ENCODE measurements around the gene TRIM8.

Gene TRIM8, protein sequence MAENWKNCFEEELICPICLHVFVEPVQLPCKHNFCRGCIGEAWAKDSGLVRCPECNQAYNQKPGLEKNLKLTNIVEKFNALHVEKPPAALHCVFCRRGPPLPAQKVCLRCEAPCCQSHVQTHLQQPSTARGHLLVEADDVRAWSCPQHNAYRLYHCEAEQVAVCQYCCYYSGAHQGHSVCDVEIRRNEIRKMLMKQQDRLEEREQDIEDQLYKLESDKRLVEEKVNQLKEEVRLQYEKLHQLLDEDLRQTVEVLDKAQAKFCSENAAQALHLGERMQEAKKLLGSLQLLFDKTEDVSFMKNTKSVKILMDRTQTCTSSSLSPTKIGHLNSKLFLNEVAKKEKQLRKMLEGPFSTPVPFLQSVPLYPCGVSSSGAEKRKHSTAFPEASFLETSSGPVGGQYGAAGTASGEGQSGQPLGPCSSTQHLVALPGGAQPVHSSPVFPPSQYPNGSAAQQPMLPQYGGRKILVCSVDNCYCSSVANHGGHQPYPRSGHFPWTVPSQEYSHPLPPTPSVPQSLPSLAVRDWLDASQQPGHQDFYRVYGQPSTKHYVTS

DNA sequence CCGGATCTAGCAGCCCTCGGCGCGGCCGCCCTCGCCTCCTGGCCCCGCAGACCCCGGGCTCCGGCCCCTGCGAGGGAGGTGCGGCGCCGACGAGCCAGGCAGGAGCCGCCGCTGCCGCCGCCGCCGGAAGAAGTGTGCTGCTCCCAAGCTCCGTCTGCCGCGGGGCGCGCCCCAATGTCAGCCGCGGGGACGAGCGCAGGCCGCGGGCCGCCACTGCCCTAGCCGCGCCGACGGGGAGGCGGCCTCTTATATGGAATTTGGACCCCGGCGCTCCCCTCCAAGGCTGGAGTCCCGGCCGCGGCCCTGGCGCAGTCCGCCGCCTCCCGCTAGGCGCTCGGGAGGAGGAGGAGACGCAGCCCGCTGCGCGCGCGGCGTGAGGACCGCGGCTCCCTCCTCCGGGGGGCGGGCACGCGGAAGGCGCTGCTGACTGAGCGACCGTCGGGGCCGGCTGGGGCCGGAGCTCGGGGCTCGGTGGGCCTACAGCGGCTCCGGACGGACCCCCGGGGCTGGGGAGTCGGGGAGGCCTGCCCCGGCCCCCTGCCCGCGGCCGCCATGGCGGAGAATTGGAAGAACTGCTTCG, at the start of gene TRIM8:
Gene TRIM8, plus strand, starts transcription at position 414 of the 580 bp plus-strand sequence. Its CDS starts 139 bp downstream, at position 553.
- peak; percentile 74 for DNase-seq

DNA sequence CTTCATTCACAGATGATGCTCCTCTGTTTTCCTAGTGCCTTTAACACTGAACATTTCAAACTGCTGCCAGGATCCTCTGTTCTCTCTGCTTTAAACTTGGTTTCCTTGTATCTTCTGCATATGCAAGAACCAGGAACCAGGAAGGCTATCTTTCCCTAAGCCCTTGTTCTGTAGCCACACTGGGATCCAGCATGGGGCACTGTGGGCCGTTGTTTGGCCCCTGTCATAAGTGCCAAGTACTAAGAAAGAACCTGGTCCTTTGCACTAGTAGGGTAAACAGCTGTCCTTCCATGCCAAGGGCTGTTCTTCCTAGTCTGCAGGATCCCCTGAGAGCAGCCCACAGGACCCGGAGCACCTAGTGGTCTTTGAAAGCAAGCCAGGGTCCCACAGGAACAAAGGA, 49.0 kb upstream of the TRIM8 start:
- no peak for DNase-seq

DNA sequence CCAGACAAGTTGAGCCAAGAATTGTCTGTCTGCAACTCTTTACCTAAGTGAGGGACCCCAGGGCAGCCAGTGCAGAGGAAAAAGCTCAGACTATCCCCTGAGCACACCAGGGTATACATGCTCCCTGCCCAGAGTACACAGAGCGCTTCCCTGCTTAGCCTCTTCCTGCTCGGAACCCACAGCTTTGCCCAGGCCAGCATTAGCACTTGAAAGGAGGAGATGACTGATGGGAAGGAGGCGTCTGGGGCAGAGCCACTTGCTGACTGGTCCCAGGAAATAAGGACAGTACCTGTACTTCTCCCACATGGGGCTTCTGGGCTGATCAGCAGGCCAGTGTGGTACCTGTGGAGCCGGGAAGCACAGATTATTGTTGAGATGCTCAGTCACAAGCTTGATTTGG, 48.4 kb upstream of the TRIM8 start:
- DNase-seq: no peak

GRCh38 chr10:102596506-102596971, 47.7 kb upstream of the TRIM8 start:
- peak; percentile 88 for DNase-seq

DNA sequence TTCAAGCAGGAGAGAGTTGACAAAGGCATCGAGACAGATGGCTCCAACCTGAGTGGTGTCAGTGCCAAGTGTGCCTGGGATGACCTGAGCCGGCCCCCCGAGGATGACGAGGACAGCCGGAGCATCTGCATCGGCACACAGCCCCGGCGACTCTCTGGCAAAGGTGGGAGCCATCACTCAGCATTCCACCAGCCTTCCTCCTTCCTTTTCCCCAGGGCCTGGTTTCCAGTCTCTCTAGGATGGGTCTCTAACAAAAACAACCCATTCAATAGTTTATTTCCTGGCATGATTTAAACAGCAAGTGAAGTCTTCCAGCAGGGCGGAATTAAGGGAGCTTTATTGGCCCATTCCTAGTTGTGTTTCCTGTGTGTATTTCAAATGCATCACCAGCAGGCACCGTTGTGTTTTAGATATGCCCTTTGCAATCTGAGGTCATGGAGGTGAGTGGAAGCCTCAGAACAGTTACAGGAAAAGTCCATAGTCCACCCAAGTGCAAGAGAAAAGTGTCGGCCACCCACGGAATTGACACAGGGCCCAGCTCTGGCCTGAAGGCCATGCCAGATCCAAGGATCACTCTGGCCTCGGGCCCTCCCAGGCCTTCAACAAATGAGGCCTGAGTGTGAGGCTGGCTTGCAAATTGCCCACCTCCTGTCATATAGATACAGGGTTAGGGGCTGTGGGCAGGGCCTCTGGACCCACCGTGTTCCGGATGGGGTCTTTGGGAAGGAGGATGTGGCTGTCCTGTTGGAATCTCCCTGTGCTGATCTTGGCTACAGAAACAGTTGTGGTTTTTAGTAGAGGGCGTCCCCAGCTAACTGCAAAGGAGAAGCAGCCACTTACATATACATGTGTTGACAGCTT, 46.9 kb upstream of the TRIM8 start:
- peak; percentile 51 for DNase-seq

DNA sequence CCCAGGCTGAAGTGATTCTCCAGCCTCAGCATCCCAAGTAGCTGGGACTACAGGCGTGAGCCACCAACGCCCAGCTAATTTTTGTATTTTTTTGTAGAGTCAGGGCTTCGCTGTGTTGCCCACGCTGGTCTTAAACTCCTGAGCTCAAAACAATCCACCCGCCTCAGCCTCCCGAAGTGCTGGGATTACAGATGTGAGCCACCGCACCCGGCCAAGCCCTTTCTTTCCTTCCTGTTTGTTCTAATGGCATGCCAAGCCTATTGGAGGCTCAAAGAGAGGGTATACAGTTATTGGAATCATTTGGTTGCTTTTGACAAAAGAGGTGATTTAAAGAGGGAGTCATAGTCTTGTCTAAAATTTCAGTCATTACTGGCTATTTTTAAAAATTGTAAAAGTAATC, 46.0 kb upstream of the TRIM8 start:
- DNase-seq: no peak

DNA sequence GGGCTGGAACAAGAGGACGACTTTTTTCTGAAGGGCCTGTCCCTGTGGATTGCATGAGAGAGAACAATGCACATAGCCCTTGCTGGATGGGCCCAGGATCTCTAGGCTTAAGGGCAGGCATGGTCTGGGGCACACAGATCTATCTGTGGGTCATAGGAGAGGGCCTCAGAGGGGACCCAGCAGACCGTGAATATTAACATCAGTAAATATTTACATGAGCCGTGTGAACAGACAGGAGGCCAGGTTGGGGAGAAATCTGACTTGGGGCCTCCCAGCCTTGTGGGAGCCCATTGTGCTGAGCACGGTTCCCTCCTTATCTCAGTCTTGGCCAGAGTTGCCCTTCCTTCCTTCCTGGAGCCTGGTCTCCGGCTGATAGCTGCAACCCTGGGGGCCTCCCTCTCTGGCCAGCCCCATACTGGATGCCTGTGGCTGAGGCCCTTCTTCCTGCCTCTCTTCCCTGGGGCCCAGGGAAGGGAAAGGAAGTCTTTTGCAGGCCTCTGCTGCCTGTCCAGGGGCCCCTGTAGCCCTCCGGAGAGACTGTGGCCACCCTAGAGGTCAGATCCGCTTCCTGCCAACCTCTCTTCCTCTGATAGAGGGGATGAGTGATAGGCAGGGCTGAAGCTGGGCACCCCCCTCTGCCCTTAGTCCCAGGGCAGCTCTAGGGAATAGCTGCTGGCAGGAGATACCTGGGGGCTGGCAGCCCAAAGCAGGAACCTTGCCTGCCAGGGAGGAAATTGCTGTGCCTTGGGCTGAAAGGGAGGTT, 44.5 kb upstream of the TRIM8 start:
- peak; percentile 95 for DNase-seq

- DNase-seq: no peak
Measured at GRCh38 chr10:102600816-102601215, 43.5 kb upstream of the TRIM8 start.

DNA sequence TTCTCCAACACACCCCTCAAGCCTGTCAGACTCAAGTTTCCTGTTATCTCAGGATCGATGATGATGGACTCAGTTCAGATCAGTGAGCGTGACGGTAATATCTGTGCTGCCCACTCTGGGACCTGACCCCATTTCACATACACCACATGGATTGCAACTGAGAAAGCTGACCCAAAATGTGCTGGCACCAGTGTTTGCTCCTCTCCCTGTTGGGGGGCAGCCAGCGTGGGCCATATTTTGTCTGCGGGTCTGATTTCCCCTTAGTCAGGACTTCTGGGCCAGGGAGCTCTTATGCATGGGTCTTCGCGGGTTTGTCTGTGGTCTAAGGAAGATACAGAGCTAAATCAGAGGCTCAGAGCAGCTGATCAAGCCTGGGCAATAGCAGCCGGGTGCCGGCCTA, 42.6 kb upstream of the TRIM8 start:
- DNase-seq: no peak

GRCh38 chr10:102602272-102603045, 41.8 kb upstream of the TRIM8 start:
- no peak for DNase-seq

DNA sequence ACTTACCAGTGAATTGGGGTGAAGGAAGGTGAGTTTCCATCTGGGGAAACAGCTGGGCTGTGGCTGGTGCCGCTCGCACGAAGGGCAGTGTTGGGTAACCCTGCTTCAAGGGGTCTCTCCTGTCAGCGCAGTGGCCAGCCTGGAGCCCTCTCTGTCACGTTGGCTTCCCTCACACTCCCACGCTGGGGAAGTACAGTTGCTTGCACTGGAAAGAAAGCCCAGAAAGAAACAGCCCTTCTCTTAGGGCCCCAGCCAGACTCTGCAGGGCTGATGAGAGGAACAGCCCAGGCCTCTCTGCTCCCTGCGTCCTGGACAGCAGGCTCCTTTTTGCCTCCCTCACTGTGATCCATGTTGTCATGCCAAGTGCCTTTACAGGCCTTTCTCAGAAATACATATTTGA, 40.3 kb upstream of the TRIM8 start:
- peak; percentile 49 for DNase-seq

DNA sequence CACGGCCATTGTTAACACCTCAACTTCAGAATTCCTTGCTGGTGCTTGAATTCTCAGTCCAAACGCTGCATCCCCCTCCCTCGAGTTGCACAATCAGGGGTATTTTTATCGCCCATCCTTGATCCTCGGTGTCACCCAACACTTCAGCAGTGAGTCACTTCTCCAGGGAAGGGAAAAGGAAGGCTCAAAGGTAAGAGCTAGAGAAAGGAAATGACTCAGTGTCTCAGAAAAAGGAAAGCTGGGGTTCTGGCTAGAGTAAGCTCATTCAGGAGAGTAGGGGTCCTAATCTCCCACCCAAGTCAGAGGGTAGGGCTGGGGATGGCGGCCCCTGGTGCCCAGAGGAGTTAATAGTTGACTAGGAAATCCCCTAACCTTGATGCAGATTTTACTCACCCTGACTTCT, 39.8 kb upstream of the TRIM8 start:
- no peak for DNase-seq

GRCh38 chr10:102605712-102606111, 38.6 kb upstream of the TRIM8 start:
- DNase-seq: no peak

- no peak for DNase-seq
Measured at GRCh38 chr10:102608487-102608886, 35.8 kb upstream of the TRIM8 start.

- DNase-seq: no peak
Measured at GRCh38 chr10:102610441-102610887, 33.8 kb upstream of the TRIM8 start.

GRCh38 chr10:102611514-102612087, 32.7 kb upstream of the TRIM8 start:
- DNase-seq: no peak

GRCh38 chr10:102612964-102613275, 31.4 kb upstream of the TRIM8 start:
- no peak for DNase-seq

GRCh38 chr10:102613286-102613685, 31.0 kb upstream of the TRIM8 start:
- DNase-seq: no peak

DNA sequence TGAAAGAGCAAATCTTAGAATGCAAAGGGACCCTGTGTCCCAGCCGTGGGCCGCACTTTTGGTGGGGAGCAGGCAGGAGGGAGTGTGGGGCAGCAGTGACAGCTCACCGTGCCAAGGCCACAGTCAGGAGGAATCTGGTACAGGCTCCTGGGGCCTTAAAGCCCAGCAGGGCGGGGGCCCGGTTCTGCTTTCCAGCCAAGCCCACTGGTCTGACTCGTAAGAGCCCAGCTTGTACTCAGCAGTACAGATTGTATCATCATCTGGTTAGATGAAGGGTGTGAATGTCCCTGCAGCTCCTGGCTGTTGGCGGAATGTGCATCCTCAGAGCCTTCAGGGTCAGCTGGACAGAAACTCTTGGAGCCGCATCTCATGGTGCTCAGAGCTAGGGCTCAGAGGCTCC, 30.5 kb upstream of the TRIM8 start:
- no peak for DNase-seq

GRCh38 chr10:102614888-102615287, 29.4 kb upstream of the TRIM8 start:
- DNase-seq: no peak

GRCh38 chr10:102615361-102615760, 28.9 kb upstream of the TRIM8 start:
- DNase-seq: peak; percentile 38

Measured in hematopoietic multipotent progenitor cell treated with erythropoietin and hydrocortisone succinate and interleukin-3 and kit ligand, for 6 days (in vitro differentiated cells).